Measurements from ENCODE around the gene MORN3. TPM values are rescaled to one million over a fixed set of nuclear protein-coding genes. Genes with fewer than 3 reads are reported as not detected.

The MORN3 gene
- total and polyA plus RNA-seq, 12 donors, result 0.05 to 0.41 (median 0.25) TPM; not detected in 5

DNA sequence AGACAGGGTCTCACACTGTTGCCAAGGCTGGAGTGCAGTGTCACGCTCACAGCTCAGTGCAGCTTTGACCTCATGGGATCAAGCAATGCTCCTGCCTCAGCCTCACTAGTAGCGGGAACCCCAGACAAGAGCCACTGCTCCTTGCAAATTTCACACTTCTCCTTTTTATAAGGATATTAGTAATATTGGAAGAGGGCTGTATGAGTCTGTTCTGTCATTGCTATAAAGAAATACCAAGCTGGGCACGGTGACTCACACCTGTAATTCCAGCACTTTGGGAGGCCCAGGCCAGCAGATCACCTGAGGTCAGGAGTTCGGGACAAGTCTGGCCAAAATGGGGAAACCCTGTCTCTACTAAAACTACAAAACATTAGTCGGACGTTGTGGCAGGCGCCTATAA lies 56.0 kb downstream of the MORN3 start:
- Histone ChIP-seq H3K4me3 (no peak overlapping the region), H3K4me1 (replicated peaks in 1 of 2) (no peaks in the 10 kb centered on the region), H3K9me3 (replicated peaks in 1 of 3) (no peaks in the 10 kb centered on the region), H3K36me3 (replicated peaks in 1 of 2) (no peaks in the 10 kb centered on the region), H3K27me3 (no peaks in the 10 kb centered on the region), H3K27ac (no peak overlapping the region)
- 85 to 92% (median 89%) methylated on average over 7 of the region's 7 CpGs for WGBS, 4 donors
- no peak for DNase-seq
- intact Hi-C loops (cut with DNase I), result no loop called here
- no peak for TF ChIP-seq POLR2A (IDR thresholded peaks at IDR 0.05)

DNA sequence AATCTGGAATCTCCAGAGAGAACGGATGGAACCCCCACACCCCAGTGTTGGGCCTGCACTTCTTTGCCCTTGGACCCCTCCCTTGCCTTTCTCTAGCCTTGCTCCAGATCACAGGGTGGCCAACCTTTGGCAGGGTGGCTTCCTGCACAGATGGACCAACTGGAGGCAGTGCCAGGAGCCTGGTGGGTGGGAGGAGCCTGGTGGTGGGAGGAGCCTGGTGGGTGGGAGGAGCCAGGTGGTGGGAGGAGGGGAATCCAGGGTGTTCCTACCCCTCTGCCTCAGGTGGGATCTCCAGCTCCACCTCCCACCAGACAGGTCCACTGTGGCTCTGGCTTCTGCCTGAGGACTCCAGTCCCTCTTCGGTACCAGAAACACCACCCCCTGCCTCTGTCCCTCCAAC lies 58.1 kb downstream of the MORN3 start:
- Histone ChIP-seq H3K4me3 (no peak overlapping the region), H3K36me3 (replicated peaks in 1 of 2) (no peaks in the 10 kb centered on the region), H3K9me3 (replicated peaks in 1 of 3) (no peaks in the 10 kb centered on the region), H3K27me3 (no peaks in the 10 kb centered on the region), H3K27ac (no peak overlapping the region), H3K4me1 (replicated peaks in 1 of 2) (no peaks in the 10 kb centered on the region)
- TF ChIP-seq POLR2A (IDR thresholded peaks at IDR 0.05), result no peak
- TF ChIP-seq, protein P1, sequence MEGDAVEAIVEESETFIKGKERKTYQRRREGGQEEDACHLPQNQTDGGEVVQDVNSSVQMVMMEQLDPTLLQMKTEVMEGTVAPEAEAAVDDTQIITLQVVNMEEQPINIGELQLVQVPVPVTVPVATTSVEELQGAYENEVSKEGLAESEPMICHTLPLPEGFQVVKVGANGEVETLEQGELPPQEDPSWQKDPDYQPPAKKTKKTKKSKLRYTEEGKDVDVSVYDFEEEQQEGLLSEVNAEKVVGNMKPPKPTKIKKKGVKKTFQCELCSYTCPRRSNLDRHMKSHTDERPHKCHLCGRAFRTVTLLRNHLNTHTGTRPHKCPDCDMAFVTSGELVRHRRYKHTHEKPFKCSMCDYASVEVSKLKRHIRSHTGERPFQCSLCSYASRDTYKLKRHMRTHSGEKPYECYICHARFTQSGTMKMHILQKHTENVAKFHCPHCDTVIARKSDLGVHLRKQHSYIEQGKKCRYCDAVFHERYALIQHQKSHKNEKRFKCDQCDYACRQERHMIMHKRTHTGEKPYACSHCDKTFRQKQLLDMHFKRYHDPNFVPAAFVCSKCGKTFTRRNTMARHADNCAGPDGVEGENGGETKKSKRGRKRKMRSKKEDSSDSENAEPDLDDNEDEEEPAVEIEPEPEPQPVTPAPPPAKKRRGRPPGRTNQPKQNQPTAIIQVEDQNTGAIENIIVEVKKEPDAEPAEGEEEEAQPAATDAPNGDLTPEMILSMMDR (IDR thresholded peaks at IDR 0.05), result no peak
- 72 to 100% (median 91%) methylated on average over 1 to 2 of the region's 2 CpGs for WGBS, 4 donors
- no peak for DNase-seq
- intact Hi-C loops (cut with DNase I), result no loop called here

DNA sequence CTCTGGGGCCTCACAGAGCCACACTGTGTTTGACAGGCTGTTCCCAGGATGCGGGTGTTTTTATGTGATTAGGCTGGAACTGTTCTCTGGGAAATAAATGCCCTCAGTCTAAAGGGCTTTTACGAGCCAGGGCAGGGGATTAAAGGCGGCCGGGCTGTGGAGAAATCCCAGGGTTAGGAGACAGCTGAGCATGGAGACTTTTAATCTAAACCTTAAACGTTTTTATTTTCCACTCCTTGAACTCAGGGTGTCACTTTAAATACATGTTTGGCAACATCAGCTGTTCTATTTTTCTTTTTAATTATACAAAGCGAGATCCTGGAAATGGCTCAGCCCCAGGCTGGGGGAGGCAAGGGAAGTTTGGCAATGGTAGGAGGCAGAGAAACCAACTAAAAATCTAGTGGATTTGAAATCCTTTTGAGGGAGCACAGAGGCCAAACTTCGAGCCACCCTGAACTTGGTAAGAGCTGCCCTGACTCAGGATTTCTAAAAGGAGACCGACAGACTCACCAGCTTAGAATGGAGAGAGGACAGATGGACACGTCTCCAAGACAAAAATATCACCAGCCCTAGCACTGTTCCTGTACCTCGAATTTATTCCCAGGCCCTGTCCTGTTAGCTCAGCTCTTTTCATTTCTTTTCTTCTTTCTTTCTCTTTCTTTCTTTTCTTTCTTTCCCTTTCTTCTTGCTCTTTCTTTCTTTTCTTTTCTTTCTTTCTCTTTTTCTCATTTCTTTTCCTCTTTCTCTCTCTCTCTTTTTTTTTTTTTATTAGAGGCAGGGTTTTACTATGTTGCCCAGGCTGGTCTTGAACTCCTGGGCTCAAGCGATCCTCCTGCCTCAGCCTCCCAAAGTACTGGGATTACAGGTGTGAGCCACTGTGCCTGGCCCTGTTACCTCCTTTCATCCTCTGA lies 59.0 kb downstream of the MORN3 start:
- Histone ChIP-seq H3K4me1 (replicated peaks in 1 of 2) (no peaks in the 10 kb centered on the region), H3K4me3 (no peak overlapping the region), H3K27me3 (no peaks in the 10 kb centered on the region), H3K27ac (no peak overlapping the region), H3K36me3 (replicated peaks in 1 of 2) (no peaks in the 10 kb centered on the region), H3K9me3 (replicated peaks in 1 of 3) (no peaks in the 10 kb centered on the region)
- DNase-seq, result no peak
- intact Hi-C loops (cut with DNase I), result no loop called here
- WGBS, 4 donors, result 55 to 60% (median 57%) methylated on average over 11 of the region's 11 CpGs
- TF ChIP-seq, protein P1 (IDR thresholded peaks at IDR 0.05), result no peak
- TF ChIP-seq POLR2A (IDR thresholded peaks at IDR 0.05), result no peak

DNA sequence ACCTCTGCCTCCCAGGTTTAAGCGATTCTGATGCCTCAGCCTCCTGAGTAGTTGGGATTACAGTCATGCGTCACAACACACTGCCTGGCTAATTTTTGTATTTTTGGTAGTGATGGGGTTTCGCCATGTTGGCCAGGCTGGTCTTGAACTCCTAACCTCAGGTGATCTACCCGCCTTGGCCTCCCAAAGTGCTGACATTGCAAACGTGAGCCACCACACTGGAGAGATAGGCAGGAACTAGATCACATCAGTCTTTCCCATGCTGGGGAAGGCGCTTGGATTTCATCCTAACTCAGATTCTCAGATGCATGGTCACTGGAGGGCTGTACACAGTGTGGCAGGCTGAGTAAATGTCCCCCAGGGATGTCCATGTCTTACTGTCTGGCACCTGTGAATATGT lies 61.2 kb downstream of the MORN3 start:
- Histone ChIP-seq H3K9me3 (replicated peaks in 1 of 3) (no peaks in the 10 kb centered on the region), H3K4me1 (replicated peaks in 1 of 2) (no peaks in the 10 kb centered on the region), H3K4me3 (no peak overlapping the region), H3K27ac (no peak overlapping the region), H3K36me3 (replicated peaks in 1 of 2) (no peaks in the 10 kb centered on the region), H3K27me3 (no peaks in the 10 kb centered on the region)
- intact Hi-C loops (cut with DNase I), result no loop called here
- DNase-seq, result no peak
- 79 to 89% (median 87%) methylated on average over 5 to 6 of the region's 6 CpGs for WGBS, 4 donors
- TF ChIP-seq, protein P1 (IDR thresholded peaks at IDR 0.05), result no peak
- no peak for TF ChIP-seq POLR2A (IDR thresholded peaks at IDR 0.05)

DNA sequence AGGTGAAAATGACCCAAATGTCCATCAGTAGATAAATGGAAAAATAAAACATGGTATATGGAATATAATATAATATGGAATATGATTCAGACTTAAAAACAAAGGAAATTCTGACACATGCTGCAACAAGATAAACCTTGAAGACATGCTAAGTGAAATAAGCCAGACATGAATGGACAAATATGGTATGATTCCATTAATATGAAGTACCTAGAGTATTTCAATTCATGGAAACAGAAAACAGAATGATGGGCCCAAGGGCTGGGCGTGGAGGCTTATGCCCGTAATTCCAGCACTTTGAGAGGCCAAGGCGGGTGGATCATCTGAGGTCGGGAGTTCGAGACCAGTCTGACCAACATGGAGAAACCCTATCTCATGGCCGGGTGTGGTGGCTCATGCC lies 65.9 kb downstream of the MORN3 start:
- DNase-seq, result no peak
- Histone ChIP-seq H3K36me3 (replicated peaks in 1 of 2) (no peaks in the 10 kb centered on the region), H3K4me1 (replicated peaks in 1 of 2) (no peaks in the 10 kb centered on the region), H3K4me3 (no peak overlapping the region), H3K27ac (no peak overlapping the region), H3K9me3 (replicated peaks in 1 of 3) (no peaks in the 10 kb centered on the region), H3K27me3 (no peaks in the 10 kb centered on the region)
- intact Hi-C loops (cut with DNase I), result no loop called here
- TF ChIP-seq, protein P1 (IDR thresholded peaks at IDR 0.05), result no peak
- no peak for TF ChIP-seq POLR2A (IDR thresholded peaks at IDR 0.05)
- WGBS, 4 donors, result 91 to 97% (median 93%) methylated on average over 5 to 6 of the region's 6 CpGs

All from adrenal gland (tissue), 12 donors.